ENCODE measurements around the gene RGL1.

RGL1 gene

GRCh38 chr1:183911285-183911684, 106.4 kb downstream of the RGL1 start:
- no peaks in the 10 kb centered on the region for H3K4me1 ChIP-seq (ENCODE audit: control insufficient read depth, insufficient read depth, low read length)

GRCh38 chr1:183912265-183912886, 107.5 kb downstream of the RGL1 start:
- POLR2A ChIA-PET, result no interaction called here
- H3K27ac ChIP-seq (ENCODE audit: extremely low read depth, low read depth, low read length), result no peak overlapping the region

More at GRCh38 chr1:183911285-183911684, 106.4 kb downstream of the RGL1 start:
- ChIA-PET CTCF (interaction anchor here (0.7 to 1.0 kb wide), 2 partner anchors 94 to 256 kb away, joined by 3 to 5 read pairs; no protein-coding TSS in a partner anchor), POLR2A (no interaction called here)
- H3K27ac ChIP-seq (ENCODE audit: extremely low read depth, low read depth, low read length), result no peak overlapping the region
- no peak overlapping the region for H3K4me3 ChIP-seq (ENCODE audit: low read depth, low read length)
- no peaks in the 10 kb centered on the region for H3K9me3 ChIP-seq (ENCODE audit: control insufficient read depth, insufficient read depth, low read depth, low read length)
- no peak for TF ChIP-seq ZNF239 (tag by site-specific recombination; IDR thresholded peaks at IDR 0.05)
- TF ChIP-seq ZNF169 (tag by site-specific recombination; IDR thresholded peaks at IDR 0.05), result no peak
- TF ChIP-seq, protein P1, sequence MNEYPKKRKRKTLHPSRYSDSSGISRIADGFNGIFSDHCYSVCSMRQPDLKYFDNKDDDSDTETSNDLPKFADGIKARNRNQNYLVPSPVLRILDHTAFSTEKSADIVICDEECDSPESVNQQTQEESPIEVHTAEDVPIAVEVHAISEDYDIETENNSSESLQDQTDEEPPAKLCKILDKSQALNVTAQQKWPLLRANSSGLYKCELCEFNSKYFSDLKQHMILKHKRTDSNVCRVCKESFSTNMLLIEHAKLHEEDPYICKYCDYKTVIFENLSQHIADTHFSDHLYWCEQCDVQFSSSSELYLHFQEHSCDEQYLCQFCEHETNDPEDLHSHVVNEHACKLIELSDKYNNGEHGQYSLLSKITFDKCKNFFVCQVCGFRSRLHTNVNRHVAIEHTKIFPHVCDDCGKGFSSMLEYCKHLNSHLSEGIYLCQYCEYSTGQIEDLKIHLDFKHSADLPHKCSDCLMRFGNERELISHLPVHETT (tag by site-specific recombination; IDR thresholded peaks at IDR 0.05), result no peak
- TF ChIP-seq ZNF558 (tag by site-specific recombination; IDR thresholded peaks at IDR 0.05), result no peak
- H3K36me3 ChIP-seq (ENCODE audit: control insufficient read depth in 2 of 2, insufficient read depth in 1 of 2, low read length in 2 of 2), result peaks cover 0 to 36% of the 10 kb centered on the region in 2 experiments; a peak in 2 of 3 replicates

GRCh38 chr1:183913567-183913993, 108.7 kb downstream of the RGL1 start:
- CTCF ChIA-PET, result interaction anchor here (0.6 to 6.4 kb wide), 4 partner anchors 229 to 396 kb away, joined by 4 to 128 read pairs (median 10); partner anchors contain the start of gene APOBEC4
- no peaks in the 10 kb centered on the region for H3K4me1 ChIP-seq (ENCODE audit: control insufficient read depth, insufficient read depth, low read length)
- POLR2A ChIA-PET, result no interaction called here
- H3K9me3 ChIP-seq (ENCODE audit: control insufficient read depth, insufficient read depth, low read depth, low read length), result no peaks in the 10 kb centered on the region
- no peak overlapping the region for H3K4me3 ChIP-seq (ENCODE audit: low read depth, low read length)
- no peak for TF ChIP-seq ZNF248 (tag by site-specific recombination; IDR thresholded peaks at IDR 0.05)
- TF ChIP-seq ZSCAN30 (tag by site-specific recombination; IDR thresholded peaks at IDR 0.05), result no peak
- no peak for TF ChIP-seq ZEB2 (tag by site-specific recombination; IDR thresholded peaks at IDR 0.05)
- no peak for TF ChIP-seq ZNF121 (tag by site-specific recombination; IDR thresholded peaks at IDR 0.05)
- TF ChIP-seq, protein P2, sequence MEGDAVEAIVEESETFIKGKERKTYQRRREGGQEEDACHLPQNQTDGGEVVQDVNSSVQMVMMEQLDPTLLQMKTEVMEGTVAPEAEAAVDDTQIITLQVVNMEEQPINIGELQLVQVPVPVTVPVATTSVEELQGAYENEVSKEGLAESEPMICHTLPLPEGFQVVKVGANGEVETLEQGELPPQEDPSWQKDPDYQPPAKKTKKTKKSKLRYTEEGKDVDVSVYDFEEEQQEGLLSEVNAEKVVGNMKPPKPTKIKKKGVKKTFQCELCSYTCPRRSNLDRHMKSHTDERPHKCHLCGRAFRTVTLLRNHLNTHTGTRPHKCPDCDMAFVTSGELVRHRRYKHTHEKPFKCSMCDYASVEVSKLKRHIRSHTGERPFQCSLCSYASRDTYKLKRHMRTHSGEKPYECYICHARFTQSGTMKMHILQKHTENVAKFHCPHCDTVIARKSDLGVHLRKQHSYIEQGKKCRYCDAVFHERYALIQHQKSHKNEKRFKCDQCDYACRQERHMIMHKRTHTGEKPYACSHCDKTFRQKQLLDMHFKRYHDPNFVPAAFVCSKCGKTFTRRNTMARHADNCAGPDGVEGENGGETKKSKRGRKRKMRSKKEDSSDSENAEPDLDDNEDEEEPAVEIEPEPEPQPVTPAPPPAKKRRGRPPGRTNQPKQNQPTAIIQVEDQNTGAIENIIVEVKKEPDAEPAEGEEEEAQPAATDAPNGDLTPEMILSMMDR (tag by site-specific recombination; IDR thresholded peaks at IDR 0.05), result no peak
- TF ChIP-seq, protein P3, sequence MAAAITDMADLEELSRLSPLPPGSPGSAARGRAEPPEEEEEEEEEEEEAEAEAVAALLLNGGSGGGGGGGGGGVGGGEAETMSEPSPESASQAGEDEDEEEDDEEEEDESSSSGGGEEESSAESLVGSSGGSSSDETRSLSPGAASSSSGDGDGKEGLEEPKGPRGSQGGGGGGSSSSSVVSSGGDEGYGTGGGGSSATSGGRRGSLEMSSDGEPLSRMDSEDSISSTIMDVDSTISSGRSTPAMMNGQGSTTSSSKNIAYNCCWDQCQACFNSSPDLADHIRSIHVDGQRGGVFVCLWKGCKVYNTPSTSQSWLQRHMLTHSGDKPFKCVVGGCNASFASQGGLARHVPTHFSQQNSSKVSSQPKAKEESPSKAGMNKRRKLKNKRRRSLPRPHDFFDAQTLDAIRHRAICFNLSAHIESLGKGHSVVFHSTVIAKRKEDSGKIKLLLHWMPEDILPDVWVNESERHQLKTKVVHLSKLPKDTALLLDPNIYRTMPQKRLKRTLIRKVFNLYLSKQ (tag by site-specific recombination; IDR thresholded peaks at IDR 0.05; ENCODE audit: borderline replicate concordance), result no peak
- TF ChIP-seq ZNF266 (tag by site-specific recombination; IDR thresholded peaks at IDR 0.05; ENCODE audit: low read depth), result no peak
- TF ChIP-seq ZNF174 (tag by site-specific recombination; IDR thresholded peaks at IDR 0.05), result no peak
- TF ChIP-seq ZSCAN4 (tag by site-specific recombination; IDR thresholded peaks at IDR 0.05), result no peak
- no peak for TF ChIP-seq KLF9 (tag by site-specific recombination; IDR thresholded peaks at IDR 0.05; ENCODE audit: low read depth)
- TF ChIP-seq, protein P4, sequence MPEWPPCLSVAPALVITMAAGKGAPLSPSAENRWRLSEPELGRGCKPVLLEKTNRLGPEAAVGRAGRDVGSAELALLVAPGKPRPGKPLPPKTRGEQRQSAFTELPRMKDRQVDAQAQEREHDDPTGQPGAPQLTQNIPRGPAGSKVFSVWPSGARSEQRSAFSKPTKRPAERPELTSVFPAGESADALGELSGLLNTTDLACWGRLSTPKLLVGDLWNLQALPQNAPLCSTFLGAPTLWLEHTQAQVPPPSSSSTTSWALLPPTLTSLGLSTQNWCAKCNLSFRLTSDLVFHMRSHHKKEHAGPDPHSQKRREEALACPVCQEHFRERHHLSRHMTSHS (tag by site-specific recombination; IDR thresholded peaks at IDR 0.05), result no peak
- TF ChIP-seq OVOL3 (tag by site-specific recombination; IDR thresholded peaks at IDR 0.05), result no peak
- TF ChIP-seq ZNF707 (tag by site-specific recombination; IDR thresholded peaks at IDR 0.05), result no peak
- TF ChIP-seq ZNF335 (tag by site-specific recombination; conservative IDR thresholded peaks at IDR 0.05), result no peak
- H3K27ac ChIP-seq (ENCODE audit: extremely low read depth, low read depth, low read length), result no peak overlapping the region
- peaks cover 0 to 30% of the 10 kb centered on the region in 2 experiments; a peak in 1 of 3 replicates for H3K36me3 ChIP-seq (ENCODE audit: control insufficient read depth in 2 of 2, insufficient read depth in 1 of 2, low read length in 2 of 2)

More at GRCh38 chr1:183912265-183912886, 107.5 kb downstream of the RGL1 start:
- Histone ChIP-seq H3K4me1 (ENCODE audit: control insufficient read depth, insufficient read depth, low read length) (no peaks in the 10 kb centered on the region), H3K4me3 (ENCODE audit: low read depth, low read length) (no peak overlapping the region), H3K36me3 (ENCODE audit: control insufficient read depth in 2 of 2, insufficient read depth in 1 of 2, low read length in 2 of 2) (peaks cover 0 to 34% of the 10 kb centered on the region in 2 experiments; a peak in 2 of 3 replicates), H3K9me3 (ENCODE audit: control insufficient read depth, insufficient read depth, low read depth, low read length) (no peaks in the 10 kb centered on the region)
- no peak for TF ChIP-seq ZNF529 (tag by site-specific recombination; IDR thresholded peaks at IDR 0.05; ENCODE audit: insufficient replicate concordance)
- CTCF ChIA-PET, result interaction anchor here (1.0 to 6.4 kb wide), 2 partner anchors 227 to 259 kb away, joined by 3 to 128 read pairs; partner anchors contain the start of gene APOBEC4
